Fibroblast of villous mesenchyme (primary cell): ENCODE data around the gene STAG2. TPM values are rescaled to one million over a fixed set of nuclear protein-coding genes. Genes with fewer than 3 reads are reported as not detected.
"Not testable (repeated sequence)": the region's sequence is repeated elsewhere in the genome, so short reads cannot be mapped to it uniquely, and the experiment has no call there.

ENCODE experiments used
- DNase-seq: peaks from one replicate; pipeline ENCODE4 v3.0.0-alpha.2; 2010; ENCODE audit warnings: low read depth
- H3K4me3 ChIP-seq: 2 replicates; pipeline ENCODE4 v1.5.1; 2011; ENCODE audit warnings: low read depth, mild to moderate bottlenecking, low read length
- total RNA-seq: library from RNA; depleted of rRNA; stranded (reverse); fragments of >200 nt; gene quantifications from 2 replicates; pipeline ENCODE4 v1.2.3, GENCODE V29; 2012
- TF ChIP-seq, protein P1 (sequence below): IDR thresholded peaks from 2 replicates; pipeline ENCODE4 v1.5.1; 2012; ENCODE audit warnings: low read depth, mild to moderate bottlenecking, low read length; ENCODE audit not compliant: insufficient read depth

The STAG2 gene
- total RNA-seq, 1 donor = 57.4 TPM

DNA sequence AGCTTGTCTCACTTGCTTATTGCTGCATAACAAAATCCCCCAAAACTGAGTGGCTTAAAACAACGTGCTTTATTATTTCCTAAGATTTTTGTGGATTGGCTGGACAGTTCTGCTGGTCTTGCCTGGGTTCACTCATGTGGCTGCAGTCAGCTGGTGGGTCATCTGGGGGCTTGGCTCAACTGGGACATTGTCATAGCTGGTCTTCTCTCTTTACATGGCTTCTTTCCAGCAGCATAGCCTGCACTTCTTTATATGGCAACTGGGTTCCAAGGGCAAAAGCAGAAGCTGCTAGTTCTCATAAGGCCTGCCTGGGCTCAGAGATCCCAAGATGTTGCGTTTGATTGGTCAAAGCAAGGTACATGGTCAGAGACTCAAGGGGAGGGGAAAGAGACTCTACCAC is 33.7 kb upstream of the STAG2 start:
- DNase-seq = no peak
- no peak overlapping the region for H3K4me3 ChIP-seq
- TF ChIP-seq, protein P1, sequence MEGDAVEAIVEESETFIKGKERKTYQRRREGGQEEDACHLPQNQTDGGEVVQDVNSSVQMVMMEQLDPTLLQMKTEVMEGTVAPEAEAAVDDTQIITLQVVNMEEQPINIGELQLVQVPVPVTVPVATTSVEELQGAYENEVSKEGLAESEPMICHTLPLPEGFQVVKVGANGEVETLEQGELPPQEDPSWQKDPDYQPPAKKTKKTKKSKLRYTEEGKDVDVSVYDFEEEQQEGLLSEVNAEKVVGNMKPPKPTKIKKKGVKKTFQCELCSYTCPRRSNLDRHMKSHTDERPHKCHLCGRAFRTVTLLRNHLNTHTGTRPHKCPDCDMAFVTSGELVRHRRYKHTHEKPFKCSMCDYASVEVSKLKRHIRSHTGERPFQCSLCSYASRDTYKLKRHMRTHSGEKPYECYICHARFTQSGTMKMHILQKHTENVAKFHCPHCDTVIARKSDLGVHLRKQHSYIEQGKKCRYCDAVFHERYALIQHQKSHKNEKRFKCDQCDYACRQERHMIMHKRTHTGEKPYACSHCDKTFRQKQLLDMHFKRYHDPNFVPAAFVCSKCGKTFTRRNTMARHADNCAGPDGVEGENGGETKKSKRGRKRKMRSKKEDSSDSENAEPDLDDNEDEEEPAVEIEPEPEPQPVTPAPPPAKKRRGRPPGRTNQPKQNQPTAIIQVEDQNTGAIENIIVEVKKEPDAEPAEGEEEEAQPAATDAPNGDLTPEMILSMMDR = no peak

DNA sequence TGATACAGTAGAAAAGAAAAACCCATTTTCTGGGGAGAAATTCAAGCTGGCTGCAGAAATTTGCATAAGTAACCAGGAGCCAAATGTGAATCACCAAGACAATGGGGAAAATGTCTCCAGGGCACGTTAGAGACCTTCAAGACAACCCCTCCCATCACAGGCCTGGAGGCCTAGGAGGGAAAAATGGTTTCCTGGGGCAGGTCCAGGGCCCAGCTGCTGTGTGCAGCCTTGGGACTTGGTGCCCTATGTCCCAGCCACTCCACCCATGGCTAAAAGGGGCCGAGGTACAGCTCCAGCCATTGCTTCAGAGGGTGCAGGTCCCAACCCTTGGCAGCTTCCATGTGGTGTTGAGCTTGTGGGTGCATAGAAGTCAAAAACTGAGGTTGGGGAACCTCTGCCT is 29.5 kb upstream of the STAG2 start:
- not testable (repeated sequence) for DNase-seq, H3K4me3 ChIP-seq

GRCh38 chrX:123943074-123943473 is 18.4 kb upstream of the STAG2 start:
- no peak for DNase-seq
- TF ChIP-seq, protein P1 = no peak
- no peak overlapping the region for H3K4me3 ChIP-seq

DNA sequence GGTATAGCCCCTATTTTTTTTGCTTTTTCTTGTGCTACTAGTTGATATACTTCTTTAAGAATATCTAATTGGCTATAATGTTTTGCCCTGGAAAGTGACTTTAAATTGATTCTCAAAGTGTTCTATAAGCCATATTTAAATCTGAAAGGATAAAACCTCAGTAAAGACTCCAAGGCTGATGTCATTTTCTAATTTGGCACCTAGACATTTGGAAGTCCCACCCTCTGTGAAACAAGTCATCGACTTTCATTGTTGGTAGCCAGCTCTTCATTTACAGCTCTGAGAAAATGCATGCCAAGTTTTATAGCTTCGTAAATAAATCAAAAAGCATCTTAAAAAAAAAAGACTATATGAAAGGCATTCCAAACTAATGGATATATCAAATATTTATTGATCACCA is 18.0 kb upstream of the STAG2 start:
- no peak for DNase-seq
- H3K4me3 ChIP-seq = no peak overlapping the region
- TF ChIP-seq, protein P1 = no peak

DNA sequence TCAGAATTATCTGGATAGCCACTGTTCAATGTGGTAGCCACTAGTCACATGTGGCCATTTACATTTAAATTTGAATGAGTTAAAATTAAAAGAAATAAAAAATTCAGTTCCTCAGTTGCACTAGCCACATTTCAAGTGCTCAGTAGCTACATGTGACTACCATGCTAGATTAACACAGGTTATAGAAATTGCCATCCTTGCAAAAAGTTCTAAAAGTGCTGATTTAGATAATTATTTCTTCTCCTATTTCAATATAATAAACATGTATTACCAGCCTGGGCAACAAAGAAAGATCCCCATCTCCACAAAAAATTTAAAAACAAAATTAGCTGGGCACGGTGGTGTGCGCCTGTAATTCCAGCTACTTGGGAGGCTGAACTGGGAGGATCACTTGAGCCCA is 11.7 kb upstream of the STAG2 start:
- no peak overlapping the region for H3K4me3 ChIP-seq
- no peak for DNase-seq
- TF ChIP-seq, protein P1 = no peak

DNA sequence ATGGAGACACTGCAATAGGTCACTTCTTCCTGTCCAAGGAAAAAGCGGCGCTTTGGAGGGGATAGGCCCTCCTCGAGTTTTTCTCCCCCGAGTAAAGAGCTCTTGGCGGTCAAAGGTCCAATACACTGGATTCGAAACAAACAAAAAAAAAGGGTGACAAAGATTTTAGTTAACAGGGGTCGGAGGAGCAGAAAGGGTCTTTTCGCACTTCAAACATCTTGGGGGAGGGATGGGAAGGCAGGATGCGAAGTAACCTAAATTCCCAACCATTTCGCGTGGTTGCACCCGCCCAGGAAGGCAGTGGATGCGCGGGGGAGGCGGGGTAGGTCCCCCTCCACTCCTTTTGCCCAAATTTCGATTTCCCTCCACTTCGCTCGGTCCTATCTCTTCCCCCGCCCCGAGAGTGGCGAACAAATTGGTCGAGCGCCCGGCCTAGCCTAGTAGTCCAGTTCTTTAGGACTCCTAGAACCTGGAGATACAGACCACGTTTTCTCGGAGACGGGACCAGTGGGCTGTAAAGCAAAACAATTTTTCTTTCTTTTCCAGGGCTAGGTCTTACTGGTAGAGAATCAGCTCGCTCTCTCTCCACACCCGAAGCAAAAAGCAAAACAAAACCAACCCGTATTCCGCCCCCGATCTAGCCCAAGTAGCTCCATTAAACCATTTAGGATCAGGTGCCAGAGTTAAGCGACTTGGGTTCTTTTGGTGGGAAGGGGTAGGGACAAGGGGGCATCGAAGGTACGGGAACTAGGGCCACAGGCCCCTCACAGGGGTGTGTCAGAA is 2.0 kb upstream of the STAG2 start:
- TF ChIP-seq, protein P1 = no peak
- peak overlapping the region; percentile 72 for H3K4me3 ChIP-seq
- DNase-seq = peak; percentile 36

DNA sequence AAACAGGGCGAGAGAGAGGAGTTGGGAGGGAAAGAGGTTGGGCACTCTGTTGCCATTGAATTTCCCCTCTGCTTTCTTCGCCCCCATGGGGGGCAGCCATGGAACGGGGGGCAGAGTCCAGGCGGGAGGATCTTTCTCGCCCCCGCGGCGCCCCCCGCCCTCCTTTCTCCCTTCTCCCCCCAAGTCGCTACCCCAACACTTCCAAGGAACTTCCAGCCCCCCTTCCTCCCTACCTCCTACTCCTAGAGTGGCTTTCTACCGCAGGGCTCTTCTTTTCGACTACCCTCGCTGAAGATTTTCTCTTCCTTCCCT is 594 bp upstream of the STAG2 start:
- DNase-seq = no peak
- H3K4me3 ChIP-seq = peak overlapping the region; percentile 85
- TF ChIP-seq, protein P1 = no peak
